ENCODE results near the gene MXI1.

MXI1 gene

GRCh38 chr10:110312206-110312605 lies 104.8 kb downstream of the MXI1 start:
- Histone ChIP-seq H3K9me3 (no peaks in the 10 kb centered on the region), H3K27me3 (no peaks in the 10 kb centered on the region), H3K36me3 (no peaks in the 10 kb centered on the region), H3K4me3 (ENCODE audit: low read depth, low read length) (no peak overlapping the region), H3K4me1 (no peaks in the 10 kb centered on the region)
- TF ChIP-seq CTCF (IDR thresholded peaks at IDR 0.05; ENCODE audit: low read depth, low read length) = no peak
- DNase-seq = no peak

- no peaks in the 10 kb centered on the region for H3K9me3 ChIP-seq
- no peak for TF ChIP-seq CTCF (IDR thresholded peaks at IDR 0.05; ENCODE audit: low read depth, low read length)
- H3K27me3 ChIP-seq = no peaks in the 10 kb centered on the region
- H3K4me1 ChIP-seq = no peaks in the 10 kb centered on the region
- no peak for DNase-seq
- H3K36me3 ChIP-seq = no peaks in the 10 kb centered on the region
- no peak overlapping the region for H3K4me3 ChIP-seq (ENCODE audit: low read depth, low read length)
These were observed 106.3 kb downstream of the MXI1 start for GRCh38 chr10:110313674-110314073.

- Histone ChIP-seq H3K4me3 (ENCODE audit: low read depth, low read length) (no peak overlapping the region), H3K4me1 (no peaks in the 10 kb centered on the region), H3K9me3 (no peaks in the 10 kb centered on the region), H3K27me3 (no peaks in the 10 kb centered on the region), H3K36me3 (no peaks in the 10 kb centered on the region)
- TF ChIP-seq CTCF (IDR thresholded peaks at IDR 0.05; ENCODE audit: low read depth, low read length) = no peak
- DNase-seq = no peak
These were observed 110.8 kb downstream of the MXI1 start for GRCh38 chr10:110317866-110318850.

GRCh38 chr10:110321869-110322620 lies 114.6 kb downstream of the MXI1 start:
- H3K9me3 ChIP-seq = no peaks in the 10 kb centered on the region
- no peaks in the 10 kb centered on the region for H3K27me3 ChIP-seq
- DNase-seq = no peak
- TF ChIP-seq CTCF (IDR thresholded peaks at IDR 0.05; ENCODE audit: low read depth, low read length) = no peak
- H3K4me1 ChIP-seq = peaks cover 12% of the 10 kb centered on the region
- no peak overlapping the region for H3K4me3 ChIP-seq (ENCODE audit: low read depth, low read length)
- no peaks in the 10 kb centered on the region for H3K36me3 ChIP-seq

GRCh38 chr10:110323503-110323902 lies 116.1 kb downstream of the MXI1 start:
- TF ChIP-seq CTCF (IDR thresholded peaks at IDR 0.05; ENCODE audit: low read depth, low read length) = no peak
- Histone ChIP-seq H3K4me1 (peaks cover 12% of the 10 kb centered on the region), H3K4me3 (ENCODE audit: low read depth, low read length) (no peak overlapping the region), H3K9me3 (no peaks in the 10 kb centered on the region), H3K27me3 (no peaks in the 10 kb centered on the region), H3K36me3 (no peaks in the 10 kb centered on the region)
- no peak for DNase-seq

Data from BE2C (cell line).